H1 (cell line): ENCODE data around the gene KCTD2. TPM values are rescaled to one million over a fixed set of nuclear protein-coding genes. Genes with fewer than 3 reads are reported as not detected.

Experiments used
- CTCF ChIA-PET: fragments of 300-600 bp; sonication (Branson Sonifier 250); formaldehyde crosslinking; loops from one replicate; lab custom pipeline; 2021; ENCODE audit not compliant: partially characterized antibody; lab: Charles Lee
- POLR2A ChIA-PET: fragments of 300-600 bp; sonication (Branson Sonifier 250); formaldehyde crosslinking; loops from one replicate; lab custom pipeline; 2021; ENCODE audit warnings: inconsistent platforms; ENCODE audit not compliant: partially characterized antibody; lab: Charles Lee
- DNase-seq, 2 experiments: peaks; one replicate each; pipeline versions ENCODE4 v3.0.0 to v3.0.0-alpha.2; 2010 to 2022; ENCODE audit warnings: low spot score in 2 of 2, low read depth in 1 of 2, mixed read lengths in 1 of 2
- FAIRE-seq: peaks from 2 replicates; lab custom pipeline; 2011; peaks lifted over from hg19 to GRCh38; lab: Jason Lieb, UNC
- H2AFZ ChIP-seq: 2 replicates; pipeline ENCODE4 v1.8.1; 2012; ENCODE audit warnings: low read length, inconsistent platforms
- H2AK5ac ChIP-seq: 2 replicates; pipeline ENCODE4 v1.6.1; 2013; ENCODE audit warnings: low read depth, low read length
- H2BK120ac ChIP-seq: replicated peaks from 2 replicates; pipeline ENCODE3; 2013; ENCODE audit warnings: low read depth, low read length, inconsistent platforms
- H2BK12ac ChIP-seq: 2 replicates; pipeline ENCODE4 v1.6.1; 2013; ENCODE audit warnings: low read depth, low read length
- H2BK15ac ChIP-seq: 2 replicates; pipeline ENCODE4 v1.6.1; 2013; ENCODE audit warnings: low read length
- H2BK20ac ChIP-seq: 2 replicates; pipeline ENCODE4 v1.6.1; 2013; ENCODE audit warnings: low read length
- H2BK5ac ChIP-seq: 2 replicates; pipeline ENCODE4 v1.6.1; 2013; ENCODE audit warnings: low read depth, low read length
- H3K14ac ChIP-seq: 2 replicates; pipeline ENCODE4 v1.6.1; 2013; ENCODE audit warnings: inconsistent platforms; ENCODE audit not compliant: insufficient read length
- H3K18ac ChIP-seq: 2 replicates; pipeline ENCODE4 v1.6.1; 2013; ENCODE audit warnings: low read length; ENCODE audit errors: extremely low read depth
- H3K23ac ChIP-seq: 2 replicates; pipeline ENCODE4 v1.6.1; 2013; ENCODE audit warnings: inconsistent platforms; ENCODE audit not compliant: insufficient read length
- H3K23me2 ChIP-seq: 2 replicates; pipeline ENCODE4 v1.6.1; 2013; ENCODE audit warnings: low read depth, low read length
- H3K27ac ChIP-seq: 2 replicates; pipeline ENCODE4 v1.6.1; 2011; ENCODE audit warnings: low read depth, low read length, inconsistent platforms
- H3K27me3 ChIP-seq, 4 experiments: replicated peaks in 1 of 4; 1 replicate in 1 of 4; 2 replicates in 3 of 4; pipeline versions ENCODE4 v1.6.1 to v1.8.1; 2011 to 2013; ENCODE audit warnings: low read length in 3 of 4, mild to moderate bottlenecking in 3 of 4, inconsistent platforms in 2 of 4, mixed read lengths in 2 of 4, moderate library complexity in 1 of 4; ENCODE audit not compliant: control insufficient read depth in 3 of 4, insufficient read depth in 3 of 4; ENCODE audit errors: extremely low read depth in 1 of 4
- H3K36me3 ChIP-seq, 4 experiments: 2 replicates each; pipeline versions ENCODE4 v1.6.1 to v1.8.1; 2011 to 2013; ENCODE audit warnings: mild to moderate bottlenecking in 4 of 4, low read length in 3 of 4, moderate library complexity in 2 of 4, control low read depth in 1 of 4, inconsistent platforms in 1 of 4; ENCODE audit not compliant: insufficient read depth in 4 of 4, control insufficient read depth in 2 of 4
- H3K4ac ChIP-seq: replicated peaks from 2 replicates; pipeline ENCODE3; 2013; ENCODE audit warnings: low read length, low read depth, mixed read lengths, inconsistent platforms; ENCODE audit not compliant: insufficient read length
- H3K4me1 ChIP-seq, 4 experiments: replicated peaks in 1 of 4; 1 replicate in 1 of 4; 2 replicates in 3 of 4; pipeline versions ENCODE4 v1.6.1 to v1.8.1; 2011 to 2013; ENCODE audit warnings: low read length in 3 of 4, inconsistent platforms in 2 of 4, mixed read lengths in 1 of 4; ENCODE audit not compliant: insufficient read depth in 4 of 4, control insufficient read depth in 3 of 4
- H3K4me2 ChIP-seq, 2 experiments: 2 replicates each; pipeline versions ENCODE4 v1.6.1 to v1.8.1; 2011 to 2013; ENCODE audit warnings: low read depth in 2 of 2, low read length in 2 of 2, control low read depth in 1 of 2, inconsistent platforms in 1 of 2, mild to moderate bottlenecking in 1 of 2; ENCODE audit not compliant: insufficient read depth in 1 of 2
- H3K4me3 ChIP-seq, 4 experiments: fragments of 200-600, 300-600 bp in 1 of 4; sonication (generic), shearing (Covaris generic), sonication (Bioruptor Twin) in 1 of 4; 2 replicates each; pipeline versions ENCODE4 v1.5.1 to v1.8.1; 2011 to 2016; ENCODE audit warnings: low read length in 4 of 4, low read depth in 3 of 4, control low read depth in 2 of 4, inconsistent platforms in 2 of 4, mild to moderate bottlenecking in 2 of 4, mixed read lengths in 1 of 4, moderate library complexity in 1 of 4; ENCODE audit not compliant: insufficient read depth in 2 of 4; ENCODE audit errors: extremely low read depth in 1 of 4
- H3K56ac ChIP-seq: replicated peaks from 2 replicates; pipeline ENCODE3; 2013; ENCODE audit warnings: low read depth, mild to moderate bottlenecking, mixed read lengths, low read length, inconsistent platforms; ENCODE audit not compliant: insufficient read length
- H3K79me1 ChIP-seq: 2 replicates; pipeline ENCODE4 v1.6.1; 2013; ENCODE audit warnings: low read depth, low read length, control low read depth
- H3K79me2 ChIP-seq, 2 experiments: 2 replicates each; pipeline versions ENCODE4 v1.6.1 to v1.8.1; 2012 to 2013; ENCODE audit warnings: low read length in 2 of 2, mild to moderate bottlenecking in 2 of 2, inconsistent platforms in 1 of 2; ENCODE audit not compliant: insufficient read depth in 2 of 2, control insufficient read depth in 1 of 2
- H3K9ac ChIP-seq, 4 experiments: replicated peaks in 1 of 4; 1 replicate in 1 of 4; 2 replicates in 3 of 4; pipeline versions ENCODE4 v1.6.1 to v1.8.1; 2011 to 2013; ENCODE audit warnings: low read depth in 3 of 4, low read length in 3 of 4, control low read depth in 2 of 4, mild to moderate bottlenecking in 2 of 4, moderate library complexity in 2 of 4, inconsistent platforms in 1 of 4; ENCODE audit errors: extremely low read depth in 1 of 4
- H3K9me3 ChIP-seq, 2 experiments: 2 replicates each; pipeline versions ENCODE4 v1.6.1 to v1.8.1; 2012 to 2013; ENCODE audit warnings: mild to moderate bottlenecking in 2 of 2, moderate library complexity in 2 of 2, control low read depth in 1 of 2, inconsistent platforms in 1 of 2, low read depth in 1 of 2, low read length in 1 of 2, mixed read lengths in 1 of 2; ENCODE audit not compliant: insufficient read depth in 2 of 2
- H4K20me1 ChIP-seq, 2 experiments: replicated peaks in 1 of 2; 2 replicates each; pipeline versions ENCODE3 to v1.8.1; 2011 to 2013; ENCODE audit warnings: inconsistent platforms in 2 of 2, low read length in 2 of 2, mild to moderate bottlenecking in 1 of 2; ENCODE audit not compliant: insufficient read depth in 2 of 2, control insufficient read depth in 1 of 2
- H4K5ac ChIP-seq: 2 replicates; pipeline ENCODE4 v1.6.1; 2013; ENCODE audit warnings: low read length, low read depth, mixed read lengths, inconsistent platforms; ENCODE audit not compliant: insufficient read length
- H4K8ac ChIP-seq: 2 replicates; pipeline ENCODE4 v1.8.0; 2013; ENCODE audit warnings: mild to moderate bottlenecking, moderate library complexity, low read length, inconsistent platforms; ENCODE audit not compliant: insufficient read depth; ENCODE audit errors: extremely low read depth
- H4K91ac ChIP-seq: replicated peaks from 2 replicates; pipeline ENCODE3; 2013; ENCODE audit warnings: low read length, mixed read lengths, inconsistent platforms; ENCODE audit not compliant: insufficient read length
- BACH1 ChIP-seq: IDR thresholded peaks from 2 replicates; pipeline ENCODE4 v1.6.1; 2012; ENCODE audit warnings: low read length, improper control_type of control experiment
- CBX8 ChIP-seq: fragments of 300-800, 300-1000 bp; sonication (generic); IDR thresholded peaks from 2 replicates; pipeline ENCODE4 v1.7.1; 2016; ENCODE audit warnings: low read depth, low read length, borderline replicate concordance
- CTCF ChIP-seq, 3 experiments: IDR thresholded peaks; 1 replicate in 2 of 3; 2 replicates in 1 of 3; pipeline versions ENCODE4 v1.5.1 to v1.6.1; 2011; ENCODE audit warnings: low read length in 3 of 3, mild to moderate bottlenecking in 3 of 3, inconsistent platforms in 2 of 3, low read depth in 1 of 3, moderate library complexity in 1 of 3; ENCODE audit not compliant: insufficient read depth in 1 of 3; ENCODE audit errors: control extremely low read depth in 1 of 3
- E2F6 ChIP-seq: IDR thresholded peaks from 2 replicates; pipeline ENCODE4 v1.6.1; 2012; ENCODE audit warnings: inconsistent platforms
- JUN ChIP-seq: IDR thresholded peaks from 2 replicates; pipeline ENCODE4 v1.6.1; 2011; ENCODE audit warnings: low read depth, mild to moderate bottlenecking, improper control_type of control experiment, low read length
- RAD21 ChIP-seq, 2 experiments: IDR thresholded peaks in 1 of 2; conservative IDR thresholded peaks in 1 of 2; 2 replicates each; pipeline ENCODE4 v1.6.1; 2011; ENCODE audit warnings: low read depth in 2 of 2, low read length in 2 of 2, improper control_type of control experiment in 1 of 2, inconsistent platforms in 1 of 2, mild to moderate bottlenecking in 1 of 2, moderate library complexity in 1 of 2
- TEAD4 ChIP-seq: IDR thresholded peaks from 2 replicates; pipeline ENCODE4 v1.6.1; 2012; ENCODE audit warnings: low read depth, low read length, inconsistent platforms, mixed read lengths
- WGBS, 2 experiments: shearing (Covaris generic) in 1 of 2; methylation state at CpG; one replicate each; pipeline versions ENCODE4 v1.1.6 to v1.1.7; 2013 to 2015; ENCODE audit warnings: low lambda C conversion rate in 2 of 2, mixed read lengths in 2 of 2, inconsistent platforms in 1 of 2, low coverage in 1 of 2, missing lambda C conversion rate in 1 of 2; ENCODE audit not compliant: insufficient replicate concordance in 2 of 2, insufficient coverage in 1 of 2, insufficient read length in 1 of 2; ENCODE audit errors: extremely low coverage in 1 of 2, missing lambda C conversion rate in 1 of 2; 5-methylcytosine and 5-hydroxymethylcytosine counted together
- polyA plus RNA-seq, 7 experiments: library from polyadenylated mRNA; depleted of rRNA in 3 of 7; stranded (reverse) in 5 of 7; unstranded in 2 of 7; fragments of >200 nt in 5 of 7; fragments of 200-250 nt in 2 of 7; gene quantifications; 1 replicate in 5 of 7; 2 replicates in 1 of 7; 4 replicates in 1 of 7; pipeline versions ENCODE4 v1.2.1 to v1.2.3, GENCODE V29; 2011 to 2013; ENCODE audit warnings: missing spikeins in 2 of 7, mixed read lengths in 2 of 7
- total RNA-seq: library from RNA; stranded (reverse); fragmentation: NEBNext Ultra II Directional; extraction: Animal tissue kit (Norgen Biotek cat#: 25700); gene quantifications from 2 replicates; pipeline ENCODE4 v1.2.1, GENCODE V29; 2021

Gene KCTD2
- total and polyA plus RNA-seq, 2 of the 8 experiments (the other 6 are each of a cell fraction or from before 2014, with no cell fraction given), result 33.7 to 36.8 TPM

- H2BK15ac ChIP-seq, result 0 out of 2 replicates have a peak overlapping the region, but pooled peaks have one; percentile 61
- H3K14ac ChIP-seq, result no peak overlapping the region
- 96% methylated on average over 18 of the region's 18 CpGs; no CpG with 5 or more reads in 1 of the 2 experiments for WGBS, 2 experiments
- no peak for TF ChIP-seq JUN
- no peak for TF ChIP-seq CBX8
- no peak for TF ChIP-seq BACH1
- TF ChIP-seq CTCF (IDR thresholded peaks at IDR 0.05; ENCODE audit: control extremely low read depth in 1 of 3, insufficient read depth in 1 of 3, low read depth in 1 of 3, low read length in 3 of 3), result peak; percentile 39 to 56 (median 47)
- peak; percentile 37 to 61; a peak in 3 of 4 replicates for TF ChIP-seq RAD21 (IDR thresholded peaks at IDR 0.05 in 1 of 2, conservative IDR thresholded peaks at IDR 0.05 in 1 of 2; ENCODE audit: low read depth in 2 of 2, low read length in 2 of 2)
- TF ChIP-seq E2F6, result peak; percentile 41; the same call in 1 of the 2 replicates
- no peak for TF ChIP-seq TEAD4
- H2AK5ac ChIP-seq, result no peak overlapping the region
- DNase-seq (no peak), FAIRE-seq (no peak)
- H3K56ac ChIP-seq, result no peak overlapping the region
- peak overlapping the region; percentile 29 for H4K8ac ChIP-seq
- H3K9ac ChIP-seq, result no peak overlapping the region
- no peaks in the 10 kb centered on the region; a peak in 1 of 7 replicates for H3K4me1 ChIP-seq
- CTCF ChIA-PET, result interaction anchor here (0.6 to 8.1 kb wide), 18 partner anchors 8 to 128 kb away, joined by 3 to 81 read pairs (median 7); no protein-coding TSS in a partner anchor
- H4K91ac ChIP-seq, result no peak overlapping the region
- peaks cover 20 to 46% (median 38%) of the 10 kb centered on the region in 4 experiments for H3K36me3 ChIP-seq
- no peak overlapping the region for H3K4ac ChIP-seq
- H3K79me1 ChIP-seq, result peaks cover 2% of the 10 kb centered on the region; the same call in 1 of the 2 replicates
- H3K27me3 ChIP-seq, result no peaks in the 10 kb centered on the region
- no peaks in the 10 kb centered on the region for H3K79me2 ChIP-seq
- no peak overlapping the region for H4K5ac ChIP-seq
- H2BK120ac ChIP-seq, result no peak overlapping the region
- no peaks in the 10 kb centered on the region for H3K23me2 ChIP-seq
- no peak overlapping the region for H3K18ac ChIP-seq
- H2BK20ac ChIP-seq, result no peak overlapping the region
- H3K23ac ChIP-seq, result no peak overlapping the region
- no peak overlapping the region for H2BK5ac ChIP-seq
- H3K27ac ChIP-seq, result no peak overlapping the region
- no peak overlapping the region for H2AFZ ChIP-seq
- POLR2A ChIA-PET, result interaction anchor here (1.0 to 5.8 kb wide), 4 partner anchors 11 to 42 kb away, joined by 4 to 25 read pairs (median 6); no protein-coding TSS in a partner anchor
- peaks cover 0 to 7% of the 10 kb centered on the region in 2 experiments for H4K20me1 ChIP-seq
- no peaks in the 10 kb centered on the region for H3K9me3 ChIP-seq
- no peak overlapping the region for H2BK12ac ChIP-seq
- no peak overlapping the region for H3K4me2 ChIP-seq
- no peak overlapping the region for H3K4me3 ChIP-seq
These were observed 18.0 kb downstream of the KCTD2 start for GRCh38 chr17:75064867-75065561.
